ENCODE data around the gene DIP2C. TPM values are rescaled to one million over a fixed set of nuclear protein-coding genes. Genes with fewer than 3 reads are reported as not detected.

Gene DIP2C
- total RNA-seq, 4 donors from 2014 or later, result 10.5 to 40.5 (median 19.5) TPM

GRCh38 chr10:423178-423577 is 266.3 kb downstream of the DIP2C start:
- Histone ChIP-seq H3K4me3 (no peak overlapping the region), H3K27ac (no peak overlapping the region), H3K36me3 (no peaks in the 10 kb centered on the region), H3K4me1 (no peaks in the 10 kb centered on the region), H3K9me3 (no peaks in the 10 kb centered on the region), H3K27me3 (no peaks in the 10 kb centered on the region)
- TF ChIP-seq CTCF (IDR thresholded peaks at IDR 0.05) (no peak), POLR2A (IDR thresholded peaks at IDR 0.05) (no peak)
- no peak for DNase-seq
- intact Hi-C loops (cut with DNase I; ENCODE audit: low total_unique reads), result no loop called here

GRCh38 chr10:422675-423074 is 266.8 kb downstream of the DIP2C start:
- no peak overlapping the region for H3K27ac ChIP-seq
- no peak overlapping the region for H3K4me3 ChIP-seq
- no peaks in the 10 kb centered on the region for H3K27me3 ChIP-seq
- TF ChIP-seq POLR2A (IDR thresholded peaks at IDR 0.05) (no peak), CTCF (IDR thresholded peaks at IDR 0.05) (no peak)
- H3K36me3 ChIP-seq, result no peaks in the 10 kb centered on the region
- H3K9me3 ChIP-seq, result no peaks in the 10 kb centered on the region
- intact Hi-C loops (cut with DNase I; ENCODE audit: low total_unique reads), result no loop called here
- no peak for DNase-seq
- H3K4me1 ChIP-seq, result no peaks in the 10 kb centered on the region

- intact Hi-C loops (cut with DNase I; ENCODE audit: low total_unique reads), result no loop called here
- Histone ChIP-seq H3K4me3 (no peak overlapping the region), H3K4me1 (no peaks in the 10 kb centered on the region), H3K27ac (no peak overlapping the region), H3K9me3 (no peaks in the 10 kb centered on the region), H3K36me3 (no peaks in the 10 kb centered on the region), H3K27me3 (no peaks in the 10 kb centered on the region)
- DNase-seq, result no peak
- no peak for TF ChIP-seq CTCF (IDR thresholded peaks at IDR 0.05)
Measured at GRCh38 chr10:422241-422640, 267.2 kb downstream of the DIP2C start.

GRCh38 chr10:421170-421569 is 268.3 kb downstream of the DIP2C start:
- Histone ChIP-seq H3K36me3 (no peaks in the 10 kb centered on the region), H3K27me3 (no peaks in the 10 kb centered on the region), H3K27ac (no peak overlapping the region), H3K4me1 (no peaks in the 10 kb centered on the region), H3K9me3 (no peaks in the 10 kb centered on the region), H3K4me3 (no peak overlapping the region)
- intact Hi-C loops (cut with DNase I; ENCODE audit: low total_unique reads), result no loop called here
- TF ChIP-seq CTCF (IDR thresholded peaks at IDR 0.05) (no peak), POLR2A (IDR thresholded peaks at IDR 0.05) (no peak)
- DNase-seq, result no peak

GRCh38 chr10:420154-421121 is 269.0 kb downstream of the DIP2C start:
- no peak for DNase-seq
- no peak overlapping the region for H3K4me3 ChIP-seq
- H3K36me3 ChIP-seq, result no peaks in the 10 kb centered on the region
- no peaks in the 10 kb centered on the region for H3K9me3 ChIP-seq
- no peaks in the 10 kb centered on the region for H3K27me3 ChIP-seq
- H3K4me1 ChIP-seq, result no peaks in the 10 kb centered on the region
- TF ChIP-seq CTCF (IDR thresholded peaks at IDR 0.05), result no peak
- TF ChIP-seq POLR2A (IDR thresholded peaks at IDR 0.05), result no peak
- intact Hi-C loops (cut with DNase I; ENCODE audit: low total_unique reads), result no loop called here
- no peak overlapping the region for H3K27ac ChIP-seq
